B cell (primary cell): ENCODE data around the gene KIF1A. TPM values are rescaled to one million over a fixed set of nuclear protein-coding genes. Genes with fewer than 3 reads are reported as not detected.
A peak's percentile ranks its signal among the peaks of the same experiment; 100 is the strongest.

Source experiments
- ATAC-seq: fragments of 200-7000 bp; cut with Tn5 transposase; one replicate; pipeline ENCODE4 v1.10.0; 2021; ENCODE audit warnings: low read depth, mild to moderate bottlenecking, moderate number of reproducible peaks, moderate library complexity
- CTCF ChIA-PET: fragments of 350-600 bp; sonication (Branson Sonifier 250); formaldehyde crosslinking; loops from one replicate; lab custom pipeline; 2021; ENCODE audit warnings: antibody characterized with exemption, inconsistent platforms; lab: Charles Lee
- POLR2A ChIA-PET: fragments of 350-600 bp; sonication (Branson Sonifier 250); formaldehyde crosslinking; loops from one replicate; lab custom pipeline; 2021; ENCODE audit warnings: antibody characterized with exemption; lab: Charles Lee
- DNase-seq: peaks from one replicate; pipeline ENCODE4 v3.0.0; 2013
- H2AFZ ChIP-seq: 2 replicates; pipeline ENCODE4 v1.6.1; 2012; ENCODE audit warnings: mild to moderate bottlenecking, low read depth, low read length; ENCODE audit not compliant: insufficient read depth, poor library complexity, severe bottlenecking
- H3K27ac ChIP-seq, 2 donors: 1 replicate in 1 of 2; 2 replicates in 1 of 2; pipeline ENCODE4 v1.5.1; 2012 to 2013; ENCODE audit warnings: low read length in 2 of 2, mild to moderate bottlenecking in 2 of 2, moderate library complexity in 1 of 2
- H3K27me3 ChIP-seq, 4 experiments: fragments of 200-600 bp in 1 of 4; sonication (generic) in 1 of 4; replicated peaks in 1 of 4; 1 replicate in 2 of 4; 2 replicates in 2 of 4; pipeline versions ENCODE4 v1.6.1 to v1.7.0; 2013 to 2016; ENCODE audit warnings: low read length in 3 of 4, mild to moderate bottlenecking in 2 of 4, mixed read lengths in 1 of 4, moderate library complexity in 1 of 4; ENCODE audit not compliant: insufficient read depth in 4 of 4, control insufficient read depth in 3 of 4; ENCODE audit errors: control extremely low read depth in 1 of 4
- H3K36me3 ChIP-seq, 2 experiments: replicated peaks in 1 of 2; 1 replicate in 1 of 2; 2 replicates in 1 of 2; pipeline versions ENCODE4 v1.6.1 to v1.7.1; 2013; ENCODE audit warnings: low read length in 1 of 2; ENCODE audit not compliant: insufficient read depth in 2 of 2, control insufficient read depth in 1 of 2; ENCODE audit errors: control extremely low read depth in 1 of 2, extremely low read depth in 1 of 2
- H3K4me1 ChIP-seq, 2 donors: fragments of 200-600 bp in 1 of 2; sonication (generic) in 1 of 2; 1 replicate in 1 of 2; 2 replicates in 1 of 2; pipeline versions ENCODE4 v1.5.1 to v1.6.1; 2013 to 2017; ENCODE audit warnings: low read length in 2 of 2; ENCODE audit not compliant: control insufficient read depth in 2 of 2, insufficient read depth in 2 of 2
- H3K4me2 ChIP-seq: replicated peaks from 2 replicates; pipeline ENCODE3; 2012; ENCODE audit warnings: mild to moderate bottlenecking, low read depth, low read length; ENCODE audit not compliant: poor library complexity, severe bottlenecking
- H3K4me3 ChIP-seq, 5 experiments: fragments of 200-600 bp in 1 of 5; sonication (generic) in 1 of 5; 1 replicate in 3 of 5; 2 replicates in 2 of 5; pipeline versions ENCODE4 v1.5.1 to v1.7.0; 2011 to 2016; ENCODE audit warnings: low read length in 4 of 5, mild to moderate bottlenecking in 4 of 5, low read depth in 2 of 5, control low read depth in 1 of 5, moderate library complexity in 1 of 5; ENCODE audit not compliant: insufficient read depth in 1 of 5; ENCODE audit errors: control extremely low read depth in 1 of 5, extremely low read depth in 1 of 5
- H3K79me2 ChIP-seq: fragments of 200-600 bp; sonication (generic); one replicate; pipeline ENCODE4 v1.6.0; 2016; ENCODE audit warnings: low read length; ENCODE audit not compliant: control insufficient read depth, insufficient read depth
- H3K9ac ChIP-seq: fragments of 200-600 bp; sonication (generic); 2 replicates; pipeline ENCODE4 v1.6.1; 2017; ENCODE audit warnings: mild to moderate bottlenecking, low read length, moderate library complexity
- H3K9me3 ChIP-seq, 3 donors: one replicate each; pipeline versions ENCODE4 v1.6.1 to v1.7.1; 2013; ENCODE audit warnings: low read length in 2 of 3; ENCODE audit not compliant: control insufficient read depth in 2 of 3, insufficient read depth in 1 of 3; ENCODE audit errors: control extremely low read depth in 1 of 3
- H4K20me1 ChIP-seq: 2 replicates; pipeline ENCODE4 v1.6.0; 2012; ENCODE audit warnings: mild to moderate bottlenecking, low read length; ENCODE audit not compliant: insufficient read depth, control insufficient read depth, poor library complexity, severe bottlenecking
- H3K27ac Mint-ChIP-seq: one replicate; pipeline ENCODE4 v1.8.0; 2021; ENCODE audit warnings: mixed read lengths
- H3K27me3 Mint-ChIP-seq: one replicate; pipeline ENCODE4 v1.8.0; 2021; ENCODE audit warnings: mixed read lengths
- H3K4me1 Mint-ChIP-seq: one replicate; pipeline ENCODE4 v1.8.0; 2021; ENCODE audit warnings: mixed read lengths
- H3K4me3 Mint-ChIP-seq: one replicate; pipeline ENCODE4 v1.8.0; 2021; ENCODE audit warnings: mixed read lengths
- H3K9me3 Mint-ChIP-seq: one replicate; pipeline ENCODE4 v1.8.0; 2022; ENCODE audit warnings: mixed read lengths; ENCODE audit not compliant: insufficient read depth
- EZH2 ChIP-seq: IDR thresholded peaks from 2 replicates; pipeline ENCODE4 v1.6.1; 2012; ENCODE audit warnings: borderline replicate concordance, low read depth, mild to moderate bottlenecking, moderate library complexity, low read length; ENCODE audit not compliant: insufficient read depth, poor library complexity, severe bottlenecking
- WGBS: methylation state at CpG from one replicate; pipeline ENCODE4 v1.1.5; 2013; ENCODE audit warnings: missing lambda C conversion rate; ENCODE audit not compliant: insufficient coverage; 5-methylcytosine and 5-hydroxymethylcytosine counted together
- intact Hi-C: fragments of 100-400 bp; cut with micrococcal nuclease; formaldehyde crosslinking; loops from one replicate; pipeline ENCODE4 v1.10.0; 2022
- polyA plus RNA-seq: library from polyadenylated mRNA; depleted of rRNA; stranded (reverse); fragments of >200 nt; gene quantifications from 2 replicates; pipeline ENCODE4 v1.2.3, GENCODE V29; 2012
- total RNA-seq, 2 donors: library from RNA; stranded (reverse); fragments of 120-200 nt in 1 of 2; gene quantifications; 1 replicate in 1 of 2; 2 replicates in 1 of 2; pipeline versions ENCODE4 v1.2.3 to v1.2.4, GENCODE V29; 2013 to 2022
- TF ChIP-seq, protein P1 (sequence below): fragments of 200-600 bp; IDR thresholded peaks from one replicate; pipeline ENCODE4 v1.8.0; 2022; ENCODE audit warnings: antibody characterized with exemption, mild to moderate bottlenecking

Gene KIF1A
- total and polyA plus RNA-seq, 2 donors (not counting 1 experiment from before 2014, with no cell fraction given) = not detected

DNA sequence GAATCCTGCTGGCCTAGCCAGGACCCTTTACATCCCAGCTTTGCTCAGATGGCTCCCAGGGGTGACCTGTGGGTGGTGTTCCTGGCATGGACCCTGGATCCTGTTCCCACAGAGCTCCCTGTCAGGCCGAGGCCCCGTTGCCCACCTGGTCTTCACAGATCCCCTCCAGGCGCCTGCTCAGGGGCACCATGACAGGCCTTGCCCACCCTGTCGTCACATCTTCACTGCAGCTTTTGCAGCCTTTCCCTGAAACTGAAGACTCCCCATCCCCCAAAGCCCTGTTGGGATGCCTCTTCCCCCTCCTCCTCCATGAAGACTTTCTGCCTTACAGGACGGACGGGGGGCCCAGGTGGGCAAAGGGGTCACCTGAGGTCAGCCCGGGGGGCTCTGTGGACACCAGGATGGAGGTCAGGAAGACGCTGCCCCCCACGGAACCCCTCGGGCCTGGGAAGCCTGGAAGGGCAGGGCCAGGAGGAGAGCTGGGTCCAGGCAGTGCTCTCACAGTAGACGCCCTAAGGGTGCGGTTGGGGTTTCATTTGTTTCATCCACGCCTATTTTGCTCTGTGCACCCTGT lies 13.0 kb upstream of the KIF1A start:
- H3K4me3 Mint-ChIP-seq = no peak overlapping the region
- ChIA-PET CTCF (interaction anchor here (1.3 kb wide), 1 partner anchor 18 kb away, joined by 4 read pairs; no protein-coding TSS in a partner anchor), POLR2A (interaction anchor here (0.6 kb wide), 1 partner anchor 1049 kb away, joined by 3 read pairs; no protein-coding TSS in a partner anchor)
- H3K9ac ChIP-seq = no peak overlapping the region
- peaks cover 6 to 12% of the 10 kb centered on the region in 2 donors for H3K4me1 ChIP-seq
- no peaks in the 10 kb centered on the region for H3K36me3 ChIP-seq
- TF ChIP-seq, protein P1, sequence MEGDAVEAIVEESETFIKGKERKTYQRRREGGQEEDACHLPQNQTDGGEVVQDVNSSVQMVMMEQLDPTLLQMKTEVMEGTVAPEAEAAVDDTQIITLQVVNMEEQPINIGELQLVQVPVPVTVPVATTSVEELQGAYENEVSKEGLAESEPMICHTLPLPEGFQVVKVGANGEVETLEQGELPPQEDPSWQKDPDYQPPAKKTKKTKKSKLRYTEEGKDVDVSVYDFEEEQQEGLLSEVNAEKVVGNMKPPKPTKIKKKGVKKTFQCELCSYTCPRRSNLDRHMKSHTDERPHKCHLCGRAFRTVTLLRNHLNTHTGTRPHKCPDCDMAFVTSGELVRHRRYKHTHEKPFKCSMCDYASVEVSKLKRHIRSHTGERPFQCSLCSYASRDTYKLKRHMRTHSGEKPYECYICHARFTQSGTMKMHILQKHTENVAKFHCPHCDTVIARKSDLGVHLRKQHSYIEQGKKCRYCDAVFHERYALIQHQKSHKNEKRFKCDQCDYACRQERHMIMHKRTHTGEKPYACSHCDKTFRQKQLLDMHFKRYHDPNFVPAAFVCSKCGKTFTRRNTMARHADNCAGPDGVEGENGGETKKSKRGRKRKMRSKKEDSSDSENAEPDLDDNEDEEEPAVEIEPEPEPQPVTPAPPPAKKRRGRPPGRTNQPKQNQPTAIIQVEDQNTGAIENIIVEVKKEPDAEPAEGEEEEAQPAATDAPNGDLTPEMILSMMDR = no peak
- TF ChIP-seq EZH2 = no peak
- peaks cover 0 to 22% (median 0%) of the 10 kb centered on the region in 3 donors for H3K9me3 ChIP-seq
- H2AFZ ChIP-seq = no peak overlapping the region
- H3K27me3 ChIP-seq = peaks cover 0 to 38% (median 15%) of the 10 kb centered on the region in 4 experiments
- no peaks in the 10 kb centered on the region for H3K9me3 Mint-ChIP-seq
- DNase-seq (no peak), ATAC-seq (no peak)
- H3K27ac ChIP-seq = no peak overlapping the region
- peak overlapping the region; percentile 86 for H3K4me2 ChIP-seq
- 88% methylated on average over 13 of the region's 13 CpGs for WGBS
- H4K20me1 ChIP-seq = no peaks in the 10 kb centered on the region
- peaks cover 6% of the 10 kb centered on the region for H3K4me1 Mint-ChIP-seq
- H3K27ac Mint-ChIP-seq = no peak overlapping the region
- H3K27me3 Mint-ChIP-seq = peaks cover 25% of the 10 kb centered on the region
- no peak overlapping the region for H3K4me3 ChIP-seq
- no peaks in the 10 kb centered on the region for H3K79me2 ChIP-seq
- intact Hi-C loops = loop anchor here (2.0 to 5.0 kb wide), 3 partner anchors 398 to 869 kb away; partner anchors contain the start of genes FARP2, GPC1 and ING5

DNA sequence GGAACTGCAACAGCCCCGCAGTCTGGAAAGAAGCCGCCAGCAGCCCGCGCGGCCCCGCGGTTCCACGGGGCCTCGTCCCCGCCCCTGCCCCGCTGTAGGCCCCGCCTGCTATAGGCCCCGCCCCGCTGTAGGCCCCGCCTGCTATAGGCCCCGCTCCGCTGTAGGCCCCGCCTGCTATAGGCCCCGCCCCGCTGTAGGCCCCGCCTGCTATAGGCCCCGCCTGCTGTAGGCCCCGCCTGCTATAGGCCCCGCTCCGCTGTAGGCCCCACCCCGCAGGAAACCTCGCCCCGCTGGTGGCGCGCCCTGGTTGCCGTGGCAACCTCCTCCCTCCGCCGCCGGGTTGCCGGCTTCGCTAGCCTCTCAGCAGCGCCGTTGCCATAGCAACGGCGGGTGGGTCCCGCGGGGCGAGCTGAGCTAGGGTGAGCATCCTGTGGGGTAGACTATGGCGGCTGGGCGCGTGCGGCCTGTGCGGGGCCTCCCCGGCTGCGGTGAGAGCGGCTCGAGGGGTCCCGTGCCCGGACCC lies 12.2 kb upstream of the KIF1A start:
- DNase-seq = peak; percentile 98
- Histone ChIP-seq H4K20me1 (no peaks in the 10 kb centered on the region), H3K36me3 (no peaks in the 10 kb centered on the region), H3K79me2 (no peaks in the 10 kb centered on the region), H3K4me2 (peak overlapping the region; percentile 86), H3K27ac (no peak overlapping the region), H3K4me3 (peak overlapping the region in 3 of 5 experiments; percentile 39 to 56 (median 41)), H3K9me3 (peaks cover 0 to 22% (median 0%) of the 10 kb centered on the region in 3 donors), H3K27me3 (peaks cover 0 to 36% (median 20%) of the 10 kb centered on the region in 4 experiments), H2AFZ (peak overlapping the region; percentile 74), H3K4me1 (peaks cover 6 to 12% of the 10 kb centered on the region in 2 donors), H3K9ac (peak overlapping the region; percentile 51)
- H3K4me3 Mint-ChIP-seq = peak overlapping the region; percentile 73
- H3K4me1 Mint-ChIP-seq = peaks cover 6% of the 10 kb centered on the region
- intact Hi-C loops = loop anchor here (2.0 to 5.0 kb wide), 3 partner anchors 397 to 870 kb away; partner anchors contain the start of genes FARP2, GPC1 and ING5
- POLR2A ChIA-PET = no interaction called here
- H3K9me3 Mint-ChIP-seq = no peaks in the 10 kb centered on the region
- ATAC-seq = peak; percentile 92
- CTCF ChIA-PET = interaction anchor here (1.3 kb wide), 1 partner anchor 19 kb away, joined by 4 read pairs; no protein-coding TSS in a partner anchor
- no peak overlapping the region for H3K27ac Mint-ChIP-seq
- WGBS = 3% methylated on average over 53 of the region's 54 CpGs
- no peak for TF ChIP-seq EZH2
- TF ChIP-seq, protein P1 = no peak
- H3K27me3 Mint-ChIP-seq = peaks cover 29% of the 10 kb centered on the region
